HepG2 (cell line): ENCODE measurements around the gene GRAMD4. TPM values are rescaled to one million over a fixed set of nuclear protein-coding genes. Genes with fewer than 3 reads are reported as not detected.

Experiments
- ATAC-seq: fragments of 200-7000 bp; cut with Tn5 transposase; 3 replicates; pipeline ENCODE4 v1.9.1; 2020; ENCODE audit warnings: mild to moderate bottlenecking, moderate library complexity
- BruUV-seq: library from RNA; stranded (reverse); fragments of 400-500 nt; replicated peaks from 2 replicates; lab custom pipeline; 2021; lab: Mats Ljungman, UMichigan
- CTCF ChIA-PET: fragments of 300-600 bp; formaldehyde crosslinking; extraction: SDS; loops from one replicate; lab custom pipeline; 2021; ENCODE audit warnings: low total read pairs, inconsistent platforms, low intra/inter-chr PET ratio; lab: Yijun Ruan, JAX
- POLR2A ChIA-PET: fragments of 350-600 bp; sonication (Branson Sonifier 250); formaldehyde crosslinking; loops from one replicate; lab custom pipeline; 2020; ENCODE audit warnings: antibody characterized with exemption, inconsistent platforms; lab: Yijun Ruan, JAX
- DNase-seq: peaks from one replicate; pipeline ENCODE4 v3.0.0-alpha.2; 2015; ENCODE audit warnings: low spot score
- FAIRE-seq: peaks from 3 replicates; lab custom pipeline; 2011; peaks lifted over from hg19 to GRCh38; lab: Jason Lieb, UNC
- H2AFZ ChIP-seq: one replicate; pipeline ENCODE4 v1.6.1; 2011; ENCODE audit warnings: low read length, inconsistent platforms
- H3K27ac ChIP-seq: fragments of 300-600 bp; 3 replicates; pipeline ENCODE4 v1.8.0; 2011; ENCODE audit warnings: mixed run types, mild to moderate bottlenecking, mixed read lengths, low read length, inconsistent platforms; ENCODE audit not compliant: insufficient read depth; ENCODE audit errors: extremely low read length
- H3K27me3 ChIP-seq, 2 experiments: fragments of 200-600 bp in 1 of 2; 2 replicates in 1 of 2; 3 replicates in 1 of 2; pipeline versions ENCODE4 v1.6.0 to v1.8.0; 2011; ENCODE audit warnings: low read length in 2 of 2, mild to moderate bottlenecking in 2 of 2, moderate library complexity in 2 of 2, inconsistent platforms in 1 of 2; ENCODE audit not compliant: insufficient read depth in 2 of 2, control insufficient read depth in 1 of 2
- H3K36me3 ChIP-seq, 2 experiments: fragments of 200-600 bp in 1 of 2; replicated peaks in 1 of 2; 2 replicates in 1 of 2; 3 replicates in 1 of 2; pipeline versions ENCODE4 v1.5.1 to v1.8.0; 2011; ENCODE audit warnings: low read length in 2 of 2, inconsistent platforms in 1 of 2; ENCODE audit not compliant: insufficient read depth in 2 of 2, control insufficient read depth in 1 of 2
- H3K4me1 ChIP-seq: 2 replicates; pipeline ENCODE4 v1.5.1; 2012; ENCODE audit warnings: low read length, inconsistent platforms; ENCODE audit not compliant: insufficient read depth
- H3K4me2 ChIP-seq: 2 replicates; pipeline ENCODE4 v1.6.0; 2011; ENCODE audit warnings: low read depth, low read length, inconsistent platforms
- H3K4me3 ChIP-seq, 3 experiments: fragments of 200-600 bp in 1 of 3; sonication (generic), shearing (Covaris generic) in 1 of 3; replicated peaks in 1 of 3; 2 replicates each; pipeline ENCODE4 v1.5.1; 2011 to 2016; ENCODE audit warnings: low read length in 3 of 3, inconsistent platforms in 2 of 3, low read depth in 2 of 3, mild to moderate bottlenecking in 2 of 3, control low read depth in 1 of 3, mixed read lengths in 1 of 3; ENCODE audit not compliant: insufficient read depth in 1 of 3
- H3K79me2 ChIP-seq: one replicate; pipeline ENCODE4 v1.6.1; 2011; ENCODE audit warnings: low read length, inconsistent platforms; ENCODE audit not compliant: insufficient read depth
- H3K9ac ChIP-seq: 2 replicates; pipeline ENCODE4 v1.6.0; 2011; ENCODE audit warnings: mild to moderate bottlenecking, low read depth, low read length, inconsistent platforms; ENCODE audit not compliant: insufficient read depth
- H3K9me3 ChIP-seq: 2 replicates; pipeline ENCODE4 v1.5.1; 2012; ENCODE audit warnings: mild to moderate bottlenecking, low read length
- H4K20me1 ChIP-seq: 2 replicates; pipeline ENCODE4 v1.6.0; 2011; ENCODE audit warnings: inconsistent platforms, mild to moderate bottlenecking, low read length, moderate library complexity; ENCODE audit not compliant: insufficient read depth
- GABPA ChIP-seq, 2 experiments: IDR thresholded peaks; 2 replicates each; pipeline ENCODE4 v1.6.1; 2011 to 2016; ENCODE audit warnings: low read depth in 2 of 2, low read length in 1 of 2, missing biosample characterization in 1 of 2, missing genetic modification characterization in 1 of 2
- NFE2L2 ChIP-seq: fragments of 150-350 bp; IDR thresholded peaks from 2 replicates; pipeline ENCODE4 v1.6.1; 2014; ENCODE audit warnings: low read length
- RXRB ChIP-seq: IDR thresholded peaks from 2 replicates; pipeline ENCODE4 v1.6.1; 2016; ENCODE audit warnings: borderline replicate concordance, missing genetic modification reagents, missing compliant biosample characterization
- SIX1 ChIP-seq: sonication (generic); formaldehyde crosslinking; IDR thresholded peaks from 2 replicates; pipeline ENCODE4 v1.4.0; 2020; ENCODE audit warnings: missing genetic modification reagents, borderline replicate concordance
- ZNF124 ChIP-seq: sonication (generic); formaldehyde crosslinking; IDR thresholded peaks from 2 replicates; pipeline ENCODE4 v1.4.0; 2020; ENCODE audit warnings: missing genetic modification reagents
- ZNF350 ChIP-seq: sonication (generic); formaldehyde crosslinking; IDR thresholded peaks from 2 replicates; pipeline ENCODE4 v1.4.0; 2020; ENCODE audit warnings: mild to moderate bottlenecking, low read depth, missing genetic modification reagents, borderline replicate concordance
- ZNF512B ChIP-seq: sonication (generic); formaldehyde crosslinking; IDR thresholded peaks from 2 replicates; pipeline ENCODE4 v1.5.1; 2020; ENCODE audit warnings: missing genetic modification reagents, mild to moderate bottlenecking, borderline replicate concordance
- ZSCAN31 ChIP-seq: sonication (generic); formaldehyde crosslinking; IDR thresholded peaks from 2 replicates; pipeline ENCODE4 v1.5.0; 2020; ENCODE audit warnings: low read depth, mild to moderate bottlenecking, missing genetic modification reagents
- WGBS: methylation state at CpG from one replicate; pipeline ENCODE4 v1.1.6; 2017; ENCODE audit warnings: low lambda C conversion rate; 5-methylcytosine and 5-hydroxymethylcytosine counted together
- in situ Hi-C: cut with HindIII; loops from 2 replicates; pipeline ENCODE4 v1.10.0; 2017; ENCODE audit warnings: low pct_unique_long_range_greater_than_20kb; ENCODE audit not compliant: extremely low pct_ligation_motif_present
- intact Hi-C: fragments of 100-400 bp; cut with micrococcal nuclease; formaldehyde crosslinking; loops from one replicate; pipeline ENCODE4 v1.10.0; 2022; ENCODE audit not compliant: unreplicated experiment
- polyA plus RNA-seq, 8 experiments: library from polyadenylated mRNA; depleted of rRNA in 3 of 8; stranded (reverse) in 7 of 8; unstranded in 1 of 8; fragments of >200 nt; fragmentation: Illumina TruSeq in 4 of 8; extraction: Trizol in 4 of 8; gene quantifications; 2 replicates each; pipeline versions ENCODE4 v1.2.1 to v1.2.3, GENCODE V29; 2011 to 2016; ENCODE audit warnings: low read depth in 4 of 8, missing spikeins in 1 of 8, mixed read lengths in 1 of 8; ENCODE audit not compliant: insufficient read depth in 1 of 8
- total RNA-seq, 5 experiments: library from RNA; depleted of rRNA; stranded (reverse); fragments of >200 nt; fragmentation: Illumina TruSeq; extraction: Trizol; gene quantifications; 2 replicates each; pipeline ENCODE4 v1.2.3, GENCODE V29; 2016; ENCODE audit warnings: low read depth in 1 of 5
- TF ChIP-seq, protein P1 (sequence below): sonication (generic); formaldehyde crosslinking; IDR thresholded peaks from 2 replicates; pipeline ENCODE4 v1.4.0; 2020; ENCODE audit warnings: mild to moderate bottlenecking, missing genetic modification reagents
- TF ChIP-seq, protein P2 (sequence below): sonication (generic); formaldehyde crosslinking; IDR thresholded peaks from 2 replicates; pipeline ENCODE4 v1.4.0; 2020; ENCODE audit warnings: missing genetic modification reagents

Gene GRAMD4
- total and polyA plus RNA-seq, 2 of the 13 experiments (the other 11 are each of a cell fraction or from before 2014, with no cell fraction given): 15.2 to 15.7 TPM

DNA sequence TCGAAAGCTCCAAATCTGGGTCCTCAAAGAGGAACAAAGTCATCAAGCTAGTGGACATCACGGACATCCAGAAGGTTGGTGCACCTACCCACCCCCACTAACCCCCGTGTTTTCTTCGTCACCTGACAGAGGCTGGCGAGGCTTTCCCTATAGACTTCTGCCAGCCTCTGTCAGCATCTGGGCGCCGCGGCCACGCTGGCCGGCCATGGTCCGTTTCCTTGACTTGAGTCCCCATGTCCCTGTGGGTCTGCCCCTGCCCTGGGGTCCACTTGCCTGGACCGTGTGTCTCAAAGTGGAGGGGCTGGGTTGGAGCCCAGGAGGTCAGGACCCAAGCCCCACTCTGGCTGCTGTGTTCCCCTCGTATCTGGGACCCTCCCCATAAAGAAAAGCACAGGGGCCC is 55.3 kb downstream of the GRAMD4 start:
- no peak overlapping the region for H3K9ac ChIP-seq
- no peak for DNase-seq
- intact Hi-C loops: no loop called here
- FAIRE-seq: no peak
- no peaks in the 10 kb centered on the region for H4K20me1 ChIP-seq
- no peak overlapping the region for H3K4me3 ChIP-seq
- H3K36me3 ChIP-seq: peaks cover 1 to 2% of the 10 kb centered on the region in 2 experiments; a peak in 2 of 5 replicates
- no peak overlapping the region for H3K27ac ChIP-seq
- no peaks in the 10 kb centered on the region for H3K27me3 ChIP-seq
- no peak overlapping the region for H3K4me2 ChIP-seq
- 97% methylated on average over 12 of the region's 13 CpGs for WGBS
- CTCF ChIA-PET: no interaction called here
- no peaks in the 10 kb centered on the region for H3K4me1 ChIP-seq
- no peak for ATAC-seq
- no peak overlapping the region for H2AFZ ChIP-seq
- POLR2A ChIA-PET: no interaction called here
- H3K79me2 ChIP-seq: no peaks in the 10 kb centered on the region
- in situ Hi-C loops: no loop called here
- no TSS peak for BruUV-seq
- H3K9me3 ChIP-seq: no peaks in the 10 kb centered on the region
- TF ChIP-seq SIX1 (CRISPR knock-in tag): no peak
- no peak for TF ChIP-seq RXRB
- no peak for TF ChIP-seq ZSCAN31 (CRISPR knock-in tag)
- no peak for TF ChIP-seq ZNF350 (CRISPR knock-in tag)
- TF ChIP-seq, protein P1, sequence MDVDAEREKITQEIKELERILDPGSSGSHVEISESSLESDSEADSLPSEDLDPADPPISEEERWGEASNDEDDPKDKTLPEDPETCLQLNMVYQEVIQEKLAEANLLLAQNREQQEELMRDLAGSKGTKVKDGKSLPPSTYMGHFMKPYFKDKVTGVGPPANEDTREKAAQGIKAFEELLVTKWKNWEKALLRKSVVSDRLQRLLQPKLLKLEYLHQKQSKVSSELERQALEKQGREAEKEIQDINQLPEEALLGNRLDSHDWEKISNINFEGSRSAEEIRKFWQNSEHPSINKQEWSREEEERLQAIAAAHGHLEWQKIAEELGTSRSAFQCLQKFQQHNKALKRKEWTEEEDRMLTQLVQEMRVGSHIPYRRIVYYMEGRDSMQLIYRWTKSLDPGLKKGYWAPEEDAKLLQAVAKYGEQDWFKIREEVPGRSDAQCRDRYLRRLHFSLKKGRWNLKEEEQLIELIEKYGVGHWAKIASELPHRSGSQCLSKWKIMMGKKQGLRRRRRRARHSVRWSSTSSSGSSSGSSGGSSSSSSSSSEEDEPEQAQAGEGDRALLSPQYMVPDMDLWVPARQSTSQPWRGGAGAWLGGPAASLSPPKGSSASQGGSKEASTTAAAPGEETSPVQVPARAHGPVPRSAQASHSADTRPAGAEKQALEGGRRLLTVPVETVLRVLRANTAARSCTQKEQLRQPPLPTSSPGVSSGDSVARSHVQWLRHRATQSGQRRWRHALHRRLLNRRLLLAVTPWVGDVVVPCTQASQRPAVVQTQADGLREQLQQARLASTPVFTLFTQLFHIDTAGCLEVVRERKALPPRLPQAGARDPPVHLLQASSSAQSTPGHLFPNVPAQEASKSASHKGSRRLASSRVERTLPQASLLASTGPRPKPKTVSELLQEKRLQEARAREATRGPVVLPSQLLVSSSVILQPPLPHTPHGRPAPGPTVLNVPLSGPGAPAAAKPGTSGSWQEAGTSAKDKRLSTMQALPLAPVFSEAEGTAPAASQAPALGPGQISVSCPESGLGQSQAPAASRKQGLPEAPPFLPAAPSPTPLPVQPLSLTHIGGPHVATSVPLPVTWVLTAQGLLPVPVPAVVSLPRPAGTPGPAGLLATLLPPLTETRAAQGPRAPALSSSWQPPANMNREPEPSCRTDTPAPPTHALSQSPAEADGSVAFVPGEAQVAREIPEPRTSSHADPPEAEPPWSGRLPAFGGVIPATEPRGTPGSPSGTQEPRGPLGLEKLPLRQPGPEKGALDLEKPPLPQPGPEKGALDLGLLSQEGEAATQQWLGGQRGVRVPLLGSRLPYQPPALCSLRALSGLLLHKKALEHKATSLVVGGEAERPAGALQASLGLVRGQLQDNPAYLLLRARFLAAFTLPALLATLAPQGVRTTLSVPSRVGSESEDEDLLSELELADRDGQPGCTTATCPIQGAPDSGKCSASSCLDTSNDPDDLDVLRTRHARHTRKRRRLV: no peak
- no peak for TF ChIP-seq NFE2L2
- TF ChIP-seq, protein P2, sequence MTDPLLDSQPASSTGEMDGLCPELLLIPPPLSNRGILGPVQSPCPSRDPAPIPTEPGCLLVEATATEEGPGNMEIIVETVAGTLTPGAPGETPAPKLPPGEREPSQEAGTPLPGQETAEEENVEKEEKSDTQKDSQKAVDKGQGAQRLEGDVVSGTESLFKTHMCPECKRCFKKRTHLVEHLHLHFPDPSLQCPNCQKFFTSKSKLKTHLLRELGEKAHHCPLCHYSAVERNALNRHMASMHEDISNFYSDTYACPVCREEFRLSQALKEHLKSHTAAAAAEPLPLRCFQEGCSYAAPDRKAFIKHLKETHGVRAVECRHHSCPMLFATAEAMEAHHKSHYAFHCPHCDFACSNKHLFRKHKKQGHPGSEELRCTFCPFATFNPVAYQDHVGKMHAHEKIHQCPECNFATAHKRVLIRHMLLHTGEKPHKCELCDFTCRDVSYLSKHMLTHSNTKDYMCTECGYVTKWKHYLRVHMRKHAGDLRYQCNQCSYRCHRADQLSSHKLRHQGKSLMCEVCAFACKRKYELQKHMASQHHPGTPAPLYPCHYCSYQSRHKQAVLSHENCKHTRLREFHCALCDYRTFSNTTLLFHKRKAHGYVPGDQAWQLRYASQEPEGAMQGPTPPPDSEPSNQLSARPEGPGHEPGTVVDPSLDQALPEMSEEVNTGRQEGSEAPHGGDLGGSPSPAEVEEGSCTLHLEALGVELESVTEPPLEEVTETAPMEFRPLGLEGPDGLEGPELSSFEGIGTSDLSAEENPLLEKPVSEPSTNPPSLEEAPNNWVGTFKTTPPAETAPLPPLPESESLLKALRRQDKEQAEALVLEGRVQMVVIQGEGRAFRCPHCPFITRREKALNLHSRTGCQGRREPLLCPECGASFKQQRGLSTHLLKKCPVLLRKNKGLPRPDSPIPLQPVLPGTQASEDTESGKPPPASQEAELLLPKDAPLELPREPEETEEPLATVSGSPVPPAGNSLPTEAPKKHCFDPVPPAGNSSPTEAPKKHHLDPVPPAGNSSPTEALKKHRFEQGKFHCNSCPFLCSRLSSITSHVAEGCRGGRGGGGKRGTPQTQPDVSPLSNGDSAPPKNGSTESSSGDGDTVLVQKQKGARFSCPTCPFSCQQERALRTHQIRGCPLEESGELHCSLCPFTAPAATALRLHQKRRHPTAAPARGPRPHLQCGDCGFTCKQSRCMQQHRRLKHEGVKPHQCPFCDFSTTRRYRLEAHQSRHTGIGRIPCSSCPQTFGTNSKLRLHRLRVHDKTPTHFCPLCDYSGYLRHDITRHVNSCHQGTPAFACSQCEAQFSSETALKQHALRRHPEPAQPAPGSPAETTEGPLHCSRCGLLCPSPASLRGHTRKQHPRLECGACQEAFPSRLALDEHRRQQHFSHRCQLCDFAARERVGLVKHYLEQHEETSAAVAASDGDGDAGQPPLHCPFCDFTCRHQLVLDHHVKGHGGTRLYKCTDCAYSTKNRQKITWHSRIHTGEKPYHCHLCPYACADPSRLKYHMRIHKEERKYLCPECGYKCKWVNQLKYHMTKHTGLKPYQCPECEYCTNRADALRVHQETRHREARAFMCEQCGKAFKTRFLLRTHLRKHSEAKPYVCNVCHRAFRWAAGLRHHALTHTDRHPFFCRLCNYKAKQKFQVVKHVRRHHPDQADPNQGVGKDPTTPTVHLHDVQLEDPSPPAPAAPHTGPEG: no peak
- TF ChIP-seq ZNF512B (CRISPR knock-in tag): no peak
- TF ChIP-seq ZNF124: no peak
- TF ChIP-seq GABPA (IDR thresholded peaks at IDR 0.05; ENCODE audit: low read depth, low read length): no peak
- TF ChIP-seq GABPA (CRISPR knock-in tag; IDR thresholded peaks at IDR 0.05; ENCODE audit: low read depth): no peak
